Epithelial cell of prostate (primary cell): ENCODE data around the gene ZCCHC24.

Experiments used
- DNase-seq: peaks from one replicate; pipeline ENCODE4 v3.0.0-alpha.2; 2011; ENCODE audit warnings: low read depth, low spot score
- H3K27ac ChIP-seq: fragments of 450-650 bp; 2 replicates; pipeline ENCODE4 v1.5.1; 2017; ENCODE audit warnings: mild to moderate bottlenecking

ZCCHC24 gene

GRCh38 chr10:79387974-79388850 lies 57.2 kb downstream of the ZCCHC24 start:
- H3K27ac ChIP-seq, result no peak overlapping the region
- DNase-seq, result no peak

- H3K27ac ChIP-seq, result no peak overlapping the region
- DNase-seq, result no peak
These were observed 57.9 kb downstream of the ZCCHC24 start for GRCh38 chr10:79387466-79387973.

- no peak for DNase-seq
- H3K27ac ChIP-seq, result no peak overlapping the region
These were observed 58.6 kb downstream of the ZCCHC24 start for GRCh38 chr10:79386637-79387465.

GRCh38 chr10:79385804-79386531 lies 59.5 kb downstream of the ZCCHC24 start:
- no peak for DNase-seq
- H3K27ac ChIP-seq, result no peak overlapping the region

- no peak for DNase-seq
- no peak overlapping the region for H3K27ac ChIP-seq
These were observed 60.0 kb downstream of the ZCCHC24 start for GRCh38 chr10:79385392-79385795.

- no peak for DNase-seq
- H3K27ac ChIP-seq, result no peak overlapping the region
These were observed 60.5 kb downstream of the ZCCHC24 start for GRCh38 chr10:79384773-79385391.

GRCh38 chr10:79383974-79384606 lies 61.3 kb downstream of the ZCCHC24 start:
- H3K27ac ChIP-seq, result no peak overlapping the region
- no peak for DNase-seq

GRCh38 chr10:79382491-79382941 lies 62.9 kb downstream of the ZCCHC24 start:
- no peak overlapping the region for H3K27ac ChIP-seq
- no peak for DNase-seq

- DNase-seq, result no peak
- no peak overlapping the region for H3K27ac ChIP-seq
These were observed 63.6 kb downstream of the ZCCHC24 start for GRCh38 chr10:79381804-79382221.

- DNase-seq, result no peak
- no peak overlapping the region for H3K27ac ChIP-seq
These were observed 64.3 kb downstream of the ZCCHC24 start for GRCh38 chr10:79380946-79381721.

GRCh38 chr10:79380125-79380945 lies 65.1 kb downstream of the ZCCHC24 start:
- DNase-seq, result no peak
- no peak overlapping the region for H3K27ac ChIP-seq

- no peak overlapping the region for H3K27ac ChIP-seq
- no peak for DNase-seq
These were observed 65.8 kb downstream of the ZCCHC24 start for GRCh38 chr10:79379512-79380124.

- no peak for DNase-seq
These were observed 66.5 kb downstream of the ZCCHC24 start for GRCh38 chr10:79378647-79379511.

GRCh38 chr10:79378383-79378646 lies 67.1 kb downstream of the ZCCHC24 start:
- no peak overlapping the region for H3K27ac ChIP-seq
- no peak for DNase-seq

More at GRCh38 chr10:79378647-79379511, 66.5 kb downstream of the ZCCHC24 start:
- no peak overlapping the region for H3K27ac ChIP-seq

GRCh38 chr10:79377557-79378382 lies 67.7 kb downstream of the ZCCHC24 start:
- no peak for DNase-seq
- no peak overlapping the region for H3K27ac ChIP-seq
